ENCODE results near the gene CIZ1. TPM values are rescaled to one million over a fixed set of nuclear protein-coding genes. Genes with fewer than 3 reads are reported as not detected.

The CIZ1 gene
- total and polyA plus RNA-seq, 8 donors: 56.5 to 87.9 (median 77.4) TPM

DNA sequence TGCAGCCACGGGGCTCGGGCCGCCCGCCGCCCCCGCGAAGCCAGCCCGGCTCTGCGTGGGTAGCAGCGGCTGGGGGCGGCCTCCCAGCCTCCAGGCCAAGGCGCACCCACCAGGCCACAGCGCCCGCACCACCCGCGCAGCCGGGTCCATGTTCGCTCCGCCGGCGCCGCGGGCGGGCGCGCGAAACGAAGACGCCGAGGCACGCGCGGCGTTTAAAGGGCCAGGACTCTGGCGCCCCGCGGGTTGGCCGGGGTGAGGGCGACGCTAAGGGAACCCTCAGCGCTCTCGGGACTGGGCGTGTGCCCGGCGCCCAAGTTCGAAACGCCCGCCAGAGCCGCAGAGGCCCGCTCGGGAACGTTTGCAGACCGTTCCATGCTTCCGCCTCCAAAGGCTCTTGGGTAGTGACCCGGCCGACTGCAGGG, 63.8 kb downstream of the CIZ1 start, which contains the start of gene PTGES2:
PTGES2 (minus strand) TSS at position 162 of the 422 bp plus-strand sequence; CDS start at position 150, 12 bp downstream.
- peak within 1 kb of the TSS; percentile 97 to 99 (median 98) for H3K27ac ChIP-seq
- intact Hi-C loops (cut with DNase I): no loop called here
- peaks cover 0 to 25% (median 6%) of the 10 kb centered on the region in 3 donors for H3K4me1 ChIP-seq
- DNase-seq: peak; percentile 77 to 90 (median 82)
- ATAC-seq: peak; percentile 82 to 86 (median 82)
- WGBS, 2 donors: 0 to 2% methylated on average over 35 to 56 of the region's 56 CpGs
- TF ChIP-seq, protein P1, sequence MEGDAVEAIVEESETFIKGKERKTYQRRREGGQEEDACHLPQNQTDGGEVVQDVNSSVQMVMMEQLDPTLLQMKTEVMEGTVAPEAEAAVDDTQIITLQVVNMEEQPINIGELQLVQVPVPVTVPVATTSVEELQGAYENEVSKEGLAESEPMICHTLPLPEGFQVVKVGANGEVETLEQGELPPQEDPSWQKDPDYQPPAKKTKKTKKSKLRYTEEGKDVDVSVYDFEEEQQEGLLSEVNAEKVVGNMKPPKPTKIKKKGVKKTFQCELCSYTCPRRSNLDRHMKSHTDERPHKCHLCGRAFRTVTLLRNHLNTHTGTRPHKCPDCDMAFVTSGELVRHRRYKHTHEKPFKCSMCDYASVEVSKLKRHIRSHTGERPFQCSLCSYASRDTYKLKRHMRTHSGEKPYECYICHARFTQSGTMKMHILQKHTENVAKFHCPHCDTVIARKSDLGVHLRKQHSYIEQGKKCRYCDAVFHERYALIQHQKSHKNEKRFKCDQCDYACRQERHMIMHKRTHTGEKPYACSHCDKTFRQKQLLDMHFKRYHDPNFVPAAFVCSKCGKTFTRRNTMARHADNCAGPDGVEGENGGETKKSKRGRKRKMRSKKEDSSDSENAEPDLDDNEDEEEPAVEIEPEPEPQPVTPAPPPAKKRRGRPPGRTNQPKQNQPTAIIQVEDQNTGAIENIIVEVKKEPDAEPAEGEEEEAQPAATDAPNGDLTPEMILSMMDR (IDR thresholded peaks at IDR 0.05): no peak
- peak within 1 kb of the TSS; percentile 86 to 99 (median 99) for H3K4me3 ChIP-seq
- no peaks in the 10 kb centered on the region for H3K27me3 ChIP-seq
- no peak for FAIRE-seq
- H3K36me3 ChIP-seq: peaks cover 0 to 15% (median 8%) of the 10 kb centered on the region in 3 donors
- H3K9me3 ChIP-seq: no peaks in the 10 kb centered on the region

DNA sequence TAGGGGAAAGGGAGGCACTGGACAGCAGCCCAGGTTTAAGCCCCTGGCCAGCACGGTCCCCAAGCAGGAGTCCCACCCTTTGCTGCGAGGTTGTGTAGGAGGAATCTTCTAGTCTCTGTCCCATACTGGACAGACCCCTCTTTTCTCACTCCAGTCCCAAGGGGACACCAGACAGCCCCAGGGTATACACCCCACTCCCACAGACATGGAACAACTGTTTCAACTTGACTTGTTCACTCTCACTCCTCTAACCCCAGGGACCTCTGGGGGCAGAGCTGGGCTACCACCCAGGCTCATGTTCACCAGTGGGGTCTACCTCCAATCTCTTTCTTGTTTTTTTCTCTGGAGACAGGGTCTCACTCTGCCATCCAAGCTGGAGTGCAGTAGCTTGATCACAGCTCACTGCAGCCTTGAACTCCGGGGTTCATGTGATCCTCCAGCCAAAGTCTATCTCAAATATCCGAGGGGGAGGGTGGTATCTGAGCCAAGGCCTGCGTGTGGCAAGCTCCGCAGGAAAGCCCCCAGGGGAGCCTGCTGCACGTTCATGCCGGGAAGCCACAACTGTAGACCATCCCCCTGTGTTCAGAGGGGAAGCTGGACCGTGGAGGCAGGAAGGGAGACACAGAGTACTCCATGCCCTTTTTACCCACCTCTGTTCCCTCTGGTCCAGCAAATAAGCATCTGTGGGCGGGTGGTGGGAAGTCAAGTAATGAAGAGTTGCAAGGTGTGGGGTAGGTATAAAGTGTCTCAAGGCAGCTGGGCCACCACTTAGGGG, 65.6 kb downstream of the CIZ1 start:
- no peak for ATAC-seq
- Histone ChIP-seq H3K4me3 (peak overlapping the region in 1 of 4 donors; percentile 99), H3K9me3 (no peaks in the 10 kb centered on the region), H3K4me1 (peaks cover 0 to 19% (median 6%) of the 10 kb centered on the region in 3 donors), H3K36me3 (peaks cover 0 to 25% (median 12%) of the 10 kb centered on the region in 3 donors), H3K27me3 (no peaks in the 10 kb centered on the region), H3K27ac (no peak overlapping the region)
- WGBS, 2 donors: 49 to 53% methylated on average over 10 of the region's 10 CpGs
- intact Hi-C loops (cut with DNase I): no loop called here
- no peak for FAIRE-seq
- DNase-seq: peak in 4 of 6 donors; percentile 23 to 49 (median 35)
- TF ChIP-seq, protein P1 (IDR thresholded peaks at IDR 0.05): no peak

DNA sequence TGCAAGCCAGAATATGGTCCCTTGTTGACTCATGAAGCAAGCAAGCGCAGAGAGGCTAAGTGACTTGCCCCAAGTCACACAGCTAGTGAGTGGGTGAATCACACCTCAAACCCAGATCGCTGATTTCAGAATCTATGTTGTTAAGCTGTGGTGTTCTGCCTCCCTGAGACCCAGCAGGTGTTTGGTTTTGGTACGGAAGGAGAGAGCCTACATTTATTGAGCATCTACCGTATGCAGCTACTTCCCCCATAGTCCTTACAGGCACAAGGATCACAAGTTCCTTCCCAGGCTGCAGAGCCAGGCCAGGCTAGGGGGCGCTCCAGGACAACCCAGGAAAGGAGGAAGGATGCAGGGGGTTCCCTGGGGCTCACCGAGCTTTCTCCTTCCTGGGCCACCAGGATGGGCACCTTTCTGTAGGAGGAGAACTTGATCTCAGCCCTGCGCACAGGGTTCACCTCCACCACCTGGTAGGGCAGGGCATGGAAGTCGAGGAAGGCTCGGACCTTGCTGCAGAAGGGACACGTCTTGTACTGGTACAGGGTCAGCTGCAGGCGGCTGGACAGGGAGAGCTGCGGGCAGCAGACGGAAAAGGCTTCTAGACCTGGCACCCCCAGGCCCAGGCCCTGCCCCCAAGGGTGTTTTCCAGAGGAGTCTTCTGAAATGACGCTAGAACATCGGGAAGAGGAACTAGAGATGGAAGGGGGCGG, 66.3 kb downstream of the CIZ1 start:
- ATAC-seq (no peak), DNase-seq (peak in 5 of 6 donors; percentile 54 to 83 (median 68)), FAIRE-seq (no peak)
- intact Hi-C loops (cut with DNase I): no loop called here
- WGBS, 2 donors: 73 to 74% methylated on average over 16 of the region's 16 CpGs
- Histone ChIP-seq H3K27me3 (no peaks in the 10 kb centered on the region), H3K9me3 (no peaks in the 10 kb centered on the region), H3K27ac (no peak overlapping the region), H3K4me1 (peaks cover 0 to 21% (median 8%) of the 10 kb centered on the region in 3 donors), H3K4me3 (no peak overlapping the region), H3K36me3 (peaks cover 0 to 25% (median 12%) of the 10 kb centered on the region in 3 donors)
- TF ChIP-seq, protein P1 (IDR thresholded peaks at IDR 0.05): peak in 2 of 4 donors; percentile 13 to 14

DNA sequence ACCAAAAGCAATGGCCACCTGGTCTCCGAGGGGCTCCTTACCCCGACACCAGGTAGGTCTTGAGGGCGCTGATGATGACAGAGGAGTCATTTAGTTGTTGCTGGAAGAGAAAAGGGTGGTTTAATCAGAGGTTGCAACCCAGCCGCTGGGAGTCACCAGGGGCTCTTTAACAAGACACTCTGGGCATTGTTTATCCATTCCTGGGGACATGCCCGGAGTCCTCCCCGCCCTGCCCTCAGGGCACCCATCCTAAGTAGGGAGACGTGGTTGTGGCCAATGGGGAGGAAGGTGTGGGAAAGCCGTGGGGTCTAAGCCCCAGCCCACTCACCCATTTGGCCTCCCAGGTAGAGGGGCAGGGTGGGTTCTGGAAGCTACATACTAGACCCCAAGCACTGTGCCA, 66.9 kb downstream of the CIZ1 start:
- ATAC-seq: no peak
- peaks cover 0 to 26% (median 12%) of the 10 kb centered on the region in 3 donors for H3K4me1 ChIP-seq
- peak in 3 of 6 donors; percentile 33 to 49 (median 36) for DNase-seq
- H3K4me3 ChIP-seq: no peak overlapping the region
- no peak overlapping the region for H3K27ac ChIP-seq
- FAIRE-seq: no peak
- H3K27me3 ChIP-seq: no peaks in the 10 kb centered on the region
- peaks cover 0 to 25% (median 12%) of the 10 kb centered on the region in 3 donors for H3K36me3 ChIP-seq
- intact Hi-C loops (cut with DNase I): no loop called here
- H3K9me3 ChIP-seq: no peaks in the 10 kb centered on the region
- 86 to 87% methylated on average over 8 of the region's 8 CpGs for WGBS, 2 donors
- TF ChIP-seq, protein P1 (IDR thresholded peaks at IDR 0.05): no peak

All from pancreas (tissue), 10 donors.